HCT116 (cell line): Measurements from ENCODE around the gene DPP10. TPM values are rescaled to one million over a fixed set of nuclear protein-coding genes. Genes with fewer than 3 reads are reported as not detected.

Source experiments
- ATAC-seq: fragments of 200-7000 bp; cut with Tn5 transposase; 2 replicates; pipeline ENCODE4 v1.9.1; 2020; ENCODE audit warnings: mild to moderate bottlenecking, moderate library complexity
- BruUV-seq: library from RNA; stranded (reverse); fragments of 400-500 nt; replicated peaks from 2 replicates; lab custom pipeline; 2021; lab: Mats Ljungman, UMichigan
- CTCF ChIA-PET: fragments of 300-600 bp; sonication (Branson Sonifier 250); formaldehyde crosslinking; loops from one replicate; lab custom pipeline; 2021; ENCODE audit warnings: antibody characterized with exemption; lab: Charles Lee
- POLR2A ChIA-PET: fragments of 300-600, 350-600 bp; sonication (Branson Sonifier 250); formaldehyde crosslinking; loops from one replicate; lab custom pipeline; 2021; ENCODE audit warnings: antibody characterized with exemption; lab: Charles Lee
- RAD21 ChIA-PET, 2 experiments: fragments of 300-600 bp; sonication (Branson Sonifier 250); formaldehyde crosslinking; loops; one replicate each; lab custom pipeline; 2023; ENCODE audit warnings: low total read pairs in 2 of 2; ENCODE audit not compliant: uncharacterized antibody in 2 of 2, unreplicated experiment in 2 of 2, low non-redundant PET in 1 of 2; lab: Charles Lee
- DNase-seq: peaks from one replicate; pipeline ENCODE4 v3.0.0-alpha.2; 2010; ENCODE audit warnings: low read depth, low spot score
- H2AFZ ChIP-seq: fragments of 200-600 bp; shearing (Covaris generic), sonication (generic); 2 replicates; pipeline ENCODE4 v1.6.1; 2017; ENCODE audit warnings: low read depth, mixed run types, mixed read lengths, antibody characterized with exemption, low read length; ENCODE audit not compliant: poor library complexity, severe bottlenecking
- H3K27ac ChIP-seq: 2 replicates; pipeline ENCODE4 v1.5.1; 2012; ENCODE audit warnings: low read depth, low read length
- H3K27me3 ChIP-seq: fragments of 200-600 bp; sonication (generic); 2 replicates; pipeline ENCODE4 v1.6.1; 2016; ENCODE audit warnings: mixed run types, low read length, mixed read lengths; ENCODE audit not compliant: insufficient read depth
- H3K36me3 ChIP-seq, 2 experiments: fragments of 200-500 bp in 1 of 2; fragments of 200-600 bp in 1 of 2; sonication (Bioruptor generic) in 1 of 2; sonication (generic) in 1 of 2; 2 replicates each; pipeline versions ENCODE4 v1.5.1 to v1.6.1; 2014 to 2016; ENCODE audit warnings: low read length in 2 of 2, inconsistent platforms in 1 of 2, mixed read lengths in 1 of 2, mixed run types in 1 of 2; ENCODE audit not compliant: insufficient read depth in 2 of 2, control insufficient read depth in 1 of 2
- H3K4me1 ChIP-seq, 2 experiments: fragments of 200-600 bp in 1 of 2; sonication (generic) in 1 of 2; 2 replicates each; pipeline versions ENCODE4 v1.5.1 to v1.6.1; 2012 to 2017; ENCODE audit warnings: low read length in 2 of 2, inconsistent platforms in 1 of 2, mild to moderate bottlenecking in 1 of 2, mixed read lengths in 1 of 2, mixed run types in 1 of 2, moderate library complexity in 1 of 2; ENCODE audit not compliant: insufficient read depth in 2 of 2, control insufficient read depth in 1 of 2
- H3K4me2 ChIP-seq: fragments of 200-600 bp; sonication (generic); 2 replicates; pipeline ENCODE4 v1.6.1; 2017; ENCODE audit warnings: mixed run types, low read length, mixed read lengths
- H3K4me3 ChIP-seq, 2 experiments: fragments of 200-600 bp in 1 of 2; sonication (generic) in 1 of 2; replicated peaks in 1 of 2; 2 replicates each; pipeline ENCODE4 v1.5.1; 2011 to 2016; ENCODE audit warnings: low read length in 2 of 2, control low read depth in 1 of 2, low read depth in 1 of 2, mild to moderate bottlenecking in 1 of 2, mixed read lengths in 1 of 2, mixed run types in 1 of 2
- H3K79me2 ChIP-seq: fragments of 200-600 bp; sonication (generic); 2 replicates; pipeline ENCODE4 v1.6.1; 2017; ENCODE audit warnings: mild to moderate bottlenecking, mixed run types, low read length, moderate library complexity, mixed read lengths; ENCODE audit not compliant: insufficient read depth
- H3K9ac ChIP-seq: fragments of 200-600 bp; sonication (generic); 2 replicates; pipeline ENCODE4 v1.6.1; 2016; ENCODE audit warnings: low read length, mixed read lengths
- H3K9me2 ChIP-seq: fragments of 200-600 bp; sonication (generic), shearing (Covaris generic); 2 replicates; pipeline ENCODE4 v1.6.1; 2017; ENCODE audit warnings: mixed run types, mild to moderate bottlenecking, moderate library complexity; ENCODE audit not compliant: insufficient read depth
- H3K9me3 ChIP-seq, 2 experiments: fragments of 200-500 bp in 1 of 2; fragments of 200-600 bp in 1 of 2; sonication (Bioruptor generic) in 1 of 2; sonication (generic) in 1 of 2; 2 replicates each; pipeline ENCODE4 v1.6.1; 2014 to 2017; ENCODE audit warnings: low read length in 2 of 2, mixed read lengths in 2 of 2, inconsistent platforms in 1 of 2, low read depth in 1 of 2, mild to moderate bottlenecking in 1 of 2, mixed run types in 1 of 2, moderate library complexity in 1 of 2; ENCODE audit not compliant: control insufficient read depth in 1 of 2, insufficient read depth in 1 of 2
- H4K20me1 ChIP-seq: fragments of 200-600 bp; sonication (generic), shearing (Covaris generic); 2 replicates; pipeline ENCODE4 v1.6.1; 2017; ENCODE audit warnings: mixed run types, mild to moderate bottlenecking, moderate library complexity; ENCODE audit not compliant: insufficient read depth
- CBX3 ChIP-seq: IDR thresholded peaks from 2 replicates; pipeline ENCODE4 v1.6.1; 2012; ENCODE audit warnings: low read depth
- EGR1 ChIP-seq: IDR thresholded peaks from 2 replicates; pipeline ENCODE4 v1.6.1; 2012; ENCODE audit warnings: low read depth
- ELF1 ChIP-seq: IDR thresholded peaks from 2 replicates; pipeline ENCODE4 v1.6.1; 2012; ENCODE audit warnings: low read depth, borderline replicate concordance
- EZH2 ChIP-seq: fragments of 200-600 bp; sonication (generic); IDR thresholded peaks from 2 replicates; pipeline ENCODE4 v1.6.1; 2017; ENCODE audit warnings: antibody characterized with exemption, mixed run types
- EZH2phosphoT487 ChIP-seq: fragments of 200-600 bp; IDR thresholded peaks from 2 replicates; pipeline ENCODE4 v1.6.1; 2018; ENCODE audit warnings: antibody characterized with exemption, borderline replicate concordance
- FOSL1 ChIP-seq: IDR thresholded peaks from 2 replicates; pipeline ENCODE4 v1.6.1; 2012; ENCODE audit warnings: low read depth
- POLR2A ChIP-seq: IDR thresholded peaks from 2 replicates; pipeline ENCODE4 v1.7.0; 2011; ENCODE audit warnings: borderline replicate concordance; ENCODE audit not compliant: insufficient read depth, insufficient read length; ENCODE audit errors: extremely low read depth
- POLR2AphosphoS5 ChIP-seq: IDR thresholded peaks from 2 replicates; pipeline ENCODE4 v1.6.1; 2011; ENCODE audit warnings: mild to moderate bottlenecking, low read depth, low read length, moderate library complexity
- RAD21 ChIP-seq: IDR thresholded peaks from 2 replicates; pipeline ENCODE4 v1.6.1; 2012; ENCODE audit warnings: low read depth, mild to moderate bottlenecking
- REST ChIP-seq: IDR thresholded peaks from 2 replicates; pipeline ENCODE4 v1.6.1; 2012; ENCODE audit warnings: low read depth
- SIN3A ChIP-seq: IDR thresholded peaks from 2 replicates; pipeline ENCODE4 v1.6.1; 2012; ENCODE audit warnings: low read depth
- SP1 ChIP-seq: IDR thresholded peaks from 2 replicates; pipeline ENCODE4 v1.6.1; 2012; ENCODE audit warnings: low read depth
- YY1 ChIP-seq: IDR thresholded peaks from 2 replicates; pipeline ENCODE4 v1.6.1; 2011; ENCODE audit warnings: low read length, low read depth, moderate library complexity, mild to moderate bottlenecking; ENCODE audit not compliant: insufficient replicate concordance; ENCODE audit errors: extremely low read depth
- intact Hi-C: fragments of 100-400 bp; cut with micrococcal nuclease; formaldehyde crosslinking; loops from 2 replicates; pipeline ENCODE4 v1.10.0; 2022
- total RNA-seq: library from RNA; stranded (reverse); gene quantifications from one replicate; pipeline ENCODE4 v1.2.1, GENCODE V29; 2021; ENCODE audit not compliant: unreplicated experiment
- TF ChIP-seq, protein P1 (sequence below): IDR thresholded peaks from 2 replicates; pipeline ENCODE4 v1.6.1; 2012
- TF ChIP-seq, protein P2 (sequence below): IDR thresholded peaks from 2 replicates; pipeline ENCODE4 v1.6.1; 2011; ENCODE audit warnings: mild to moderate bottlenecking, low read length, moderate library complexity; ENCODE audit not compliant: insufficient replicate concordance; ENCODE audit errors: extremely low read depth

DPP10 gene
- total RNA-seq, 1 experiment from 2014 or later: not detected

DNA sequence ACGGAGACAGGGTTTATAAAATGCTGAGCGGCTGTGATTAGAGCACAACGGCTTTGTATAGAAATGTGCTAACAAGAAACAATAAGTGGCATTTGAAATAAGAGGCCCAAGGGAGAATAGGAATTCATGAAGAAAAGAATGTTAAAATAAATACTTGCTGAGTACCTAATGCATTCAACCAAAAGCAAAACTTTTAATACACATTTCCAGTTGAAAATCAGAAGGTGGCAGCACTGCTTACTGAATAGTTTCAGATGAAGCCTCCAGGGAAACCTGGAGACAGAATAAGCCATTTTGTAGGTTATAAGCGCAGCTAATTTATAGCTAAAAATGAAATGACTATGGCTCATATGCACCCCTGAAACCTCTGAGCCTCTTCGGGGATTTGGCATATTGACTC lies 286.6 kb downstream of the DPP10 start:
- Histone ChIP-seq H3K9me2 (no peaks in the 10 kb centered on the region), H3K79me2 (no peaks in the 10 kb centered on the region), H3K27ac (no peak overlapping the region), H2AFZ (no peak overlapping the region), H3K4me3 (no peak overlapping the region), H4K20me1 (no peaks in the 10 kb centered on the region), H3K27me3 (no peaks in the 10 kb centered on the region), H3K36me3 (no peaks in the 10 kb centered on the region), H3K9ac (no peak overlapping the region), H3K9me3 (peaks cover under 1 to 22% of the 10 kb centered on the region in 2 experiments; a peak in 2 of 4 replicates), H3K4me2 (no peak overlapping the region), H3K4me1 (no peaks in the 10 kb centered on the region)
- DNase-seq (no peak), ATAC-seq (no peak)
- no TSS peak for BruUV-seq
- ChIA-PET POLR2A (no interaction called here), CTCF (no interaction called here), RAD21 (no interaction called here)
- intact Hi-C loops: no loop called here
- no peak for TF ChIP-seq CBX3
- TF ChIP-seq, protein P1, sequence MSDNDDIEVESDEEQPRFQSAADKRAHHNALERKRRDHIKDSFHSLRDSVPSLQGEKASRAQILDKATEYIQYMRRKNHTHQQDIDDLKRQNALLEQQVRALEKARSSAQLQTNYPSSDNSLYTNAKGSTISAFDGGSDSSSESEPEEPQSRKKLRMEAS: no peak

- Histone ChIP-seq H3K9me2 (no peaks in the 10 kb centered on the region), H3K4me2 (no peak overlapping the region), H2AFZ (no peak overlapping the region), H3K4me3 (no peak overlapping the region), H3K27me3 (no peaks in the 10 kb centered on the region), H3K79me2 (no peaks in the 10 kb centered on the region), H4K20me1 (no peaks in the 10 kb centered on the region), H3K27ac (no peak overlapping the region), H3K36me3 (no peaks in the 10 kb centered on the region), H3K9me3 (peaks cover 5 to 37% of the 10 kb centered on the region in 2 experiments; a peak in 2 of 4 replicates), H3K4me1 (no peaks in the 10 kb centered on the region), H3K9ac (no peak overlapping the region)
- no TSS peak for BruUV-seq
- no peak for DNase-seq
- ChIA-PET POLR2A (no interaction called here), RAD21 (no interaction called here), CTCF (no interaction called here)
- intact Hi-C loops: no loop called here
- ATAC-seq: no peak
- TF ChIP-seq REST (no peak), YY1 (no peak), RAD21 (no peak), EGR1 (no peak), POLR2AphosphoS5 (no peak), FOSL1 (no peak), EZH2phosphoT487 (no peak), EZH2 (no peak), SP1 (no peak), ELF1 (no peak), POLR2A (no peak), SIN3A (no peak)
- TF ChIP-seq, protein P2, sequence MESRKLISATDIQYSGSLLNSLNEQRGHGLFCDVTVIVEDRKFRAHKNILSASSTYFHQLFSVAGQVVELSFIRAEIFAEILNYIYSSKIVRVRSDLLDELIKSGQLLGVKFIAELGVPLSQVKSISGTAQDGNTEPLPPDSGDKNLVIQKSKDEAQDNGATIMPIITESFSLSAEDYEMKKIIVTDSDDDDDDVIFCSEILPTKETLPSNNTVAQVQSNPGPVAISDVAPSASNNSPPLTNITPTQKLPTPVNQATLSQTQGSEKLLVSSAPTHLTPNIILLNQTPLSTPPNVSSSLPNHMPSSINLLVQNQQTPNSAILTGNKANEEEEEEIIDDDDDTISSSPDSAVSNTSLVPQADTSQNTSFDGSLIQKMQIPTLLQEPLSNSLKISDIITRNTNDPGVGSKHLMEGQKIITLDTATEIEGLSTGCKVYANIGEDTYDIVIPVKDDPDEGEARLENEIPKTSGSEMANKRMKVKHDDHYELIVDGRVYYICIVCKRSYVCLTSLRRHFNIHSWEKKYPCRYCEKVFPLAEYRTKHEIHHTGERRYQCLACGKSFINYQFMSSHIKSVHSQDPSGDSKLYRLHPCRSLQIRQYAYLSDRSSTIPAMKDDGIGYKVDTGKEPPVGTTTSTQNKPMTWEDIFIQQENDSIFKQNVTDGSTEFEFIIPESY: no peak
Observed at GRCh38 chr2:114735126-114735525, 292.7 kb downstream of the DPP10 start.
